ENCODE results near the gene HCAR2. TPM values are rescaled to one million over a fixed set of nuclear protein-coding genes. Genes with fewer than 3 reads are reported as not detected.
"Not testable (repeated sequence)": the region's sequence is repeated elsewhere in the genome, so short reads cannot be mapped to it uniquely, and the experiment has no call there.

The HCAR2 gene
- total RNA-seq, 2 donors from 2014 or later = not detected

- Histone ChIP-seq H3K4me1 (ENCODE audit: control insufficient read depth, insufficient read depth, low read length) (no peaks in the 10 kb centered on the region), H3K27me3 (ENCODE audit: control insufficient read depth, insufficient read depth, low read length, poor library complexity, severe bottlenecking) (no peaks in the 10 kb centered on the region), H3K9ac (ENCODE audit: extremely low read depth, low read length, poor library complexity, severe bottlenecking) (no peak overlapping the region), H3K36me3 (ENCODE audit: control insufficient read depth, insufficient read depth, low read length) (no peaks in the 10 kb centered on the region), H3K9me3 (ENCODE audit: control insufficient read depth, low read length) (no peaks in the 10 kb centered on the region), H3K4me3 (ENCODE audit: low read length) (no peak overlapping the region), H3K27ac (ENCODE audit: low read depth, low read length) (no peak overlapping the region)
- 100% methylated on average over 1 of the region's 1 CpG; no CpG with 5 or more reads in 1 of the 2 experiments for WGBS, 2 experiments (ENCODE audit: insufficient coverage in 1 of 2, insufficient read length in 1 of 2)
- no peak for DNase-seq
- Mint-ChIP-seq H3K9me3 (no peaks in the 10 kb centered on the region), H3K4me3 (no peak overlapping the region), H3K27ac (no peak overlapping the region), H3K36me3 (ENCODE audit: low read depth) (no peaks in the 10 kb centered on the region), H3K4me1 (peaks cover 9% of the 10 kb centered on the region), H3K27me3 (ENCODE audit: insufficient read depth) (no peaks in the 10 kb centered on the region)
- TF ChIP-seq CTCF (conservative IDR thresholded peaks at IDR 0.05) = no peak
Measured at GRCh38 chr12:122722387-122722786, 19.2 kb upstream of the HCAR2 start.

- Mint-ChIP-seq H3K4me3 (no peak overlapping the region), H3K27ac (no peak overlapping the region), H3K36me3 (ENCODE audit: low read depth) (no peaks in the 10 kb centered on the region), H3K9me3 (no peaks in the 10 kb centered on the region), H3K4me1 (peaks cover 6% of the 10 kb centered on the region), H3K27me3 (ENCODE audit: insufficient read depth) (no peaks in the 10 kb centered on the region)
- no peak overlapping the region for H3K4me3 ChIP-seq (ENCODE audit: low read length)
- WGBS, 2 experiments (ENCODE audit: insufficient coverage in 1 of 2, insufficient read length in 1 of 2) = 93 to 95% methylated on average over 8 to 11 of the region's 11 CpGs
- H3K9me3 ChIP-seq (ENCODE audit: control insufficient read depth, low read length) = no peaks in the 10 kb centered on the region
- H3K27ac ChIP-seq (ENCODE audit: low read depth, low read length) = no peak overlapping the region
- no peaks in the 10 kb centered on the region for H3K36me3 ChIP-seq (ENCODE audit: control insufficient read depth, insufficient read depth, low read length)
- no peak overlapping the region for H3K9ac ChIP-seq (ENCODE audit: extremely low read depth, low read length, poor library complexity, severe bottlenecking)
- no peak for DNase-seq
- no peak for TF ChIP-seq CTCF (conservative IDR thresholded peaks at IDR 0.05)
- no peaks in the 10 kb centered on the region for H3K4me1 ChIP-seq (ENCODE audit: control insufficient read depth, insufficient read depth, low read length)
- no peaks in the 10 kb centered on the region for H3K27me3 ChIP-seq (ENCODE audit: control insufficient read depth, insufficient read depth, low read length, poor library complexity, severe bottlenecking)
Measured at GRCh38 chr12:122721057-122721545, 17.9 kb upstream of the HCAR2 start.

- WGBS, 2 experiments (ENCODE audit: insufficient coverage in 1 of 2, insufficient read length in 1 of 2) = 93 to 94% methylated on average over 3 to 9 of the region's 10 CpGs
- not testable (repeated sequence) for H3K4me1 ChIP-seq (ENCODE audit: control insufficient read depth, insufficient read depth, low read length); H3K4me3 Mint-ChIP-seq; H3K9me3 Mint-ChIP-seq; H3K4me1 Mint-ChIP-seq; H3K9ac ChIP-seq (ENCODE audit: extremely low read depth, low read length, poor library complexity, severe bottlenecking); H3K27ac Mint-ChIP-seq; H3K36me3 Mint-ChIP-seq (ENCODE audit: low read depth); H3K27ac ChIP-seq (ENCODE audit: low read depth, low read length); H3K27me3 ChIP-seq (ENCODE audit: control insufficient read depth, insufficient read depth, low read length, poor library complexity, severe bottlenecking); H3K9me3 ChIP-seq (ENCODE audit: control insufficient read depth, low read length); H3K4me3 ChIP-seq (ENCODE audit: low read length); DNase-seq; H3K27me3 Mint-ChIP-seq (ENCODE audit: insufficient read depth); H3K36me3 ChIP-seq (ENCODE audit: control insufficient read depth, insufficient read depth, low read length)
Measured at GRCh38 chr12:122716658-122717057, 13.5 kb upstream of the HCAR2 start, which contains the start of gene HCAR3. TSS of gene HCAR3 (minus strand) at chr12:122716811. CDS start at chr12:122716737, 74 bp downstream.

GRCh38 chr12:122715211-122715610 is 12.1 kb upstream of the HCAR2 start:
- not testable (repeated sequence) for H3K36me3 Mint-ChIP-seq (ENCODE audit: low read depth); H3K27ac Mint-ChIP-seq

DNA sequence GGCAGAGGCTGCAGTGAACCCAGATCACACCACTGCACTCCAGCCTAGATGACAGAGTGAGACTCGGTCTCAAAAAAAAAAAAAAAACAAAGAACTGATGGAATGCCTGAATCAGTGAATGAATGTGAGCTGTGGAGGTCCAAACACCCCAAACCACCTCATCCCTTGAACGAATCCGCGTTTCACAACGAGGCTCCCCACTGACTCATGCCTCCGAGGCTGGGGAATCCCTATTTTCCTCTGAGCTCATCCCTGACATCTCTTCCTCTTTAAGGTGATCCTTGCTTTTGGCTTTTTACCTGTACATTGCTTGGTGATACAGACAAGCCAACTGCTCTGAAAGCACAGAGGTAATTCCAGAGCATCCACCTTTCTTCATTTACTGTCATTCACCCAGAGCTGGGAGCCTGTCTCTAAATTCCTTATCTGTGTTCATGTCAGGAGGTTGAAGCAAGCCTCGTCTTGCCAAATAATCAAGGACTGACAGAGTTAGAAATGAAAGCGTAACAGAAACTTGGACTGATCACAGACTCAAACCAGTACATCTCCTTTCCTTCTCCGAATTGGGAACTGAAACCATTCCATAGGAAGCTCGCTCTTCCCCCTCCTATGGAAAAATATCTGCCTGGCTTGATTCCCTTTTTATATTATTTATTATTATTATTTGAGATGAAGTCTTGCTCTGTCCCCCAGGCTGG is 10.5 kb upstream of the HCAR2 start:
- not testable (repeated sequence) for H3K4me1 Mint-ChIP-seq; H3K27ac Mint-ChIP-seq; H3K4me3 Mint-ChIP-seq; H3K9me3 Mint-ChIP-seq; H3K27me3 Mint-ChIP-seq (ENCODE audit: insufficient read depth); H3K9me3 ChIP-seq (ENCODE audit: control insufficient read depth, low read length); H3K4me1 ChIP-seq (ENCODE audit: control insufficient read depth, insufficient read depth, low read length); H3K36me3 Mint-ChIP-seq (ENCODE audit: low read depth); H3K4me3 ChIP-seq (ENCODE audit: low read length); H3K36me3 ChIP-seq (ENCODE audit: control insufficient read depth, insufficient read depth, low read length); DNase-seq; H3K9ac ChIP-seq (ENCODE audit: extremely low read depth, low read length, poor library complexity, severe bottlenecking); H3K27ac ChIP-seq (ENCODE audit: low read depth, low read length); H3K27me3 ChIP-seq (ENCODE audit: control insufficient read depth, insufficient read depth, low read length, poor library complexity, severe bottlenecking)
- 87% methylated on average over 3 of the region's 10 CpGs; no CpG with 5 or more reads in 1 of the 2 experiments for WGBS, 2 experiments (ENCODE audit: insufficient coverage in 1 of 2, insufficient read length in 1 of 2)

More at GRCh38 chr12:122715211-122715610, 12.1 kb upstream of the HCAR2 start:
- H3K27ac ChIP-seq (ENCODE audit: low read depth, low read length); H3K27me3 Mint-ChIP-seq (ENCODE audit: insufficient read depth); H3K4me1 Mint-ChIP-seq; H3K36me3 ChIP-seq (ENCODE audit: control insufficient read depth, insufficient read depth, low read length); H3K4me1 ChIP-seq (ENCODE audit: control insufficient read depth, insufficient read depth, low read length); H3K9ac ChIP-seq (ENCODE audit: extremely low read depth, low read length, poor library complexity, severe bottlenecking); H3K9me3 Mint-ChIP-seq; DNase-seq; H3K27me3 ChIP-seq (ENCODE audit: control insufficient read depth, insufficient read depth, low read length, poor library complexity, severe bottlenecking); H3K4me3 ChIP-seq (ENCODE audit: low read length); H3K9me3 ChIP-seq (ENCODE audit: control insufficient read depth, low read length); H3K4me3 Mint-ChIP-seq: not testable (repeated sequence)
- WGBS, 2 experiments (ENCODE audit: insufficient coverage in 1 of 2, insufficient read length in 1 of 2) = 94% methylated on average over 5 to 6 of the region's 6 CpGs

GRCh38 chr12:122711266-122711665 is 8.1 kb upstream of the HCAR2 start:
- H3K27me3 Mint-ChIP-seq (ENCODE audit: insufficient read depth); H3K4me1 ChIP-seq (ENCODE audit: control insufficient read depth, insufficient read depth, low read length); H3K9me3 Mint-ChIP-seq; H3K4me1 Mint-ChIP-seq; H3K4me3 Mint-ChIP-seq; H3K27ac ChIP-seq (ENCODE audit: low read depth, low read length); H3K9me3 ChIP-seq (ENCODE audit: control insufficient read depth, low read length); H3K36me3 Mint-ChIP-seq (ENCODE audit: low read depth); DNase-seq; H3K4me3 ChIP-seq (ENCODE audit: low read length); H3K27me3 ChIP-seq (ENCODE audit: control insufficient read depth, insufficient read depth, low read length, poor library complexity, severe bottlenecking); H3K36me3 ChIP-seq (ENCODE audit: control insufficient read depth, insufficient read depth, low read length); H3K27ac Mint-ChIP-seq; H3K9ac ChIP-seq (ENCODE audit: extremely low read depth, low read length, poor library complexity, severe bottlenecking): not testable (repeated sequence)
- WGBS, 2 experiments (ENCODE audit: insufficient coverage in 1 of 2, insufficient read length in 1 of 2) = 85 to 100% methylated on average over 1 of the region's 1 CpG
